Activated CD4-positive, alpha-beta T cell treated with anti-CD3 and anti-CD28 coated beads for 1 hour (primary cell): ENCODE measurements around the gene ASXL2.

Experiments
- DNase-seq: peaks from one replicate; pipeline ENCODE4 v3.0.0-alpha.2; 2020

The ASXL2 gene

DNA sequence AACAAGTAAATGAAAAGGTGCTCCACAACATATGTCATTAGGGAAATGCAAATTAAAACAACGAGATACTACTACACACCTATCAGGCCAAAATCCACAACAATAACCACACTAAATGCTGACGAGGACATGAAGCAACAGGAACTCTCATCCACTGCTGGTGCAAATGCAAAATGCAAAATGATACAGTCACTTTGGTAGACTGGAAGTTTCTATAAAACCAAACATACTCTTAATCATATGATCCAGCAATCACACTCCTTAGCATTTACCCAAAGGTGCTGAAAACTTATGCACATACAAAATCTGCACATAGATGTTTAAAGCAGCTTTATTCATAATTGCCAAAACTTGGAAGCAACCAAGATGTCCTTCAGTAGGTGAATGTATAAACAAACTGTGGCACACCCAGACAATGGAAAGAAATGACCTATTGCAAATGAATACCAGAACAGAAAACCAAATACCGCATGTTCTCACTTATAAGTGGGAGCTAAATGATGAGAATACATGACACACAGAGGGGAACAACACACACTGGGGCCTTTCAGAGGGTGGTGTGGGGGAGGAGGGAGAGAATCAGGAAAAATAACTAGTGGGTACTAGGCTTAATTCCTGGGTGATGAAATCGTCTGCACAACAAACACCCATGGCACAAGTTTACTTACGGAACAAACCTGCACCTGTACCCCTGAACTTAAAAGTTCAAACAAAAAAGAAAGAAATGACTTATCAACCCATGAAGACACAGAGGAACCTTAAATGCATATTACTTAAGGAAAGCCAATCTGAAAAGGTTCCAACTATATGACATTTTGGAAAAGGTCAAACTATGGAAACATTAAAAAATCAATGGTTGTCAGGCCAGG is 80.4 kb downstream of the ASXL2 start:
- no peak for DNase-seq

DNA sequence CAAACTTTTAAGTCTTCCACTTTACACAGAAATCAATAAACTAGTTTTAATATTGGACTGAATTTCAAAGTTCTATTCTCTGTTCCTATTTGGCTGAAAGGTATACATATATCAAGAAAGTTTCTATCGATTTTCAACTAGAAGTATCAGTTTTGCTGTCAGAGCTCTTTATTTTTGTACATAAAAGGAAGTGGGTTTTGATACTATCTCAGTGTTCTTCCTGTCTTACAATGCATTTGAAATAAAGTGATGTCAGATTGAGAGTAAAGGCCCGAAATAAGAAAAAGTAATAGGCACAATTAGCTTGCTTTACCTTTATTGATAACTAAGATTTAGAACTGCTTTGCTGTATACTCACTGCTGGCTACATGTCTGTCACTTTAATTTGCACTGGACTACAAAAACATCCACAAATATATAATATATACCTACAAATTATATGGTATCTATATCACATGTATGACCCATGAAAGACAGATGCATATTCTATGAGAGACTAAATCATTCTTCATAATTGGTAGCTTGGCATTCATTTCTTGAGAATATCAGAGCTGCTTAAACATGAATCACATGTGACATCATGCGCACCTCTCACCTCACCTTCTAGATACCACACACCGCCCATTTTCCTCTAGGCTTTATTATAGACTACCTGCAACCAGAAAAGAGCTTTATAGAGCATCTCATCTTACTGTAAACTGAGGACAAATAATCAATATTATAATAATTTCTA is 83.6 kb downstream of the ASXL2 start:
- no peak for DNase-seq

DNA sequence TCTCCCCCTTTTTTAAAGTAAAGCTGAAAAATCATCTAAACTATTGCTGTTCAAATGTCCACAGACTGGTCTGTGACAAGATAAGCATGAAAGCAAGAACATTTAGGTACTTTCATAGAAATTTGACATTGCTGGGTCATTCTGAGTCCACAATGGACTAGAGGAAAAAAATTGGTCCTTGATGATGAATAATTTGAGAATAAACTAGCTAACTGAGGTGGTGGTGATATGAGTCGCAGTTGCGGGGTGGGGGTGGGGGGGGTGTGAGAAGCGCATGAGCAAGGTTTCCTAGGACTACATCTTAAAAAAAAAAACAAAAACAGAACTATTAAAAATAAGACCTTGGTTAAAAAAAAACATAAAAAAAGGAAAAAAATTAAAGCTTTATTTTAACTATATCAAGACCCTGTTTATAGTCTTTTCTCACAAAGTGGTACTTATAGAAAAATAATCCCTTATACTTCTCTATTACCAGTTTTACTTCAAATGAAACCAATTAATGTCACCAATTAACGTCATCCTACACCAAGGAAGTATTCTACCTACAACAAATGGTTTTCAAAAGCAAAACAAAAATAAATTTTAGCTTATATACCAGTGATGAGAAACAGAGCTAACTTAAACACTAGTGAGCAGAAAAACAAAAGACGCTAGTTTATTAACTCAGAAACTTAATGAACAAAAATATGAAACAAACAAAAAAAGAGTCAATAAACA is 88.1 kb downstream of the ASXL2 start:
- DNase-seq = no peak

DNA sequence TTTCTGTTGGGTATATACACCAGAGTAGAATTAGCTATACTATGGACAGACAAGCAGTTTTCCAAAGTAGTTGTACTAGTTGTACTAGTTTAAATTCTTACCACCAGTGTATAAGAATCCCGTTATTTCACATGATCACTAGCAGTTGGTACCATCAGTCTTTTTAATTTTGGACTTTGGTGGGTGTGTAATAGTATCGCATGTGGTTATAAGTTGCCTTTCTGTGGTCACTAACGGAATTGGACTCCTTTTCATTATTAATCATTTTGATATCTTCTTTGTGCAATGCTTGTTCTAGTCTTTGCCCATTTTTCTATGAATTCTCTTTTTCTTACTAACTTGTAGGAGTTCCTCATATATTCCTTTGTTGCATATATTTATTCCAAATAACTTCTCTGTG is 89.8 kb downstream of the ASXL2 start:
- no peak for DNase-seq

DNA sequence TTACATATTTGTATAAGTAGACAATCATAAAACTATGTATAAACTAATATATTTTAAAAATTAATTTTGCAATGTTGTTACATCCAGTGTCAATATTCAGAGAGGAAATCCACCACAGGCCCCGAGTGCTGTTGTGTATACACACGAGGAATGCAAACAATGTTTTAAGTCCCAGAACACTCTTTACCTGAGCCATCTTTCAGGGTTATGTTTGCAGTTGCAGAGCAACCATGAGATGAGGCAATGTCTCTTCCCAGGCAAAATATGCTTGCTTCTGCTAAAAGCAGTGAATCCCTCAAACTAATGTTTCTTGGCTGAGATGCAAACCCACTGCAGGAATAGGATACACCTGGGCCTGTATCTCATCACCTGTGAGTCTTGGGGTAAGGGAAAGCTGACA is 91.3 kb downstream of the ASXL2 start:
- no peak for DNase-seq

DNA sequence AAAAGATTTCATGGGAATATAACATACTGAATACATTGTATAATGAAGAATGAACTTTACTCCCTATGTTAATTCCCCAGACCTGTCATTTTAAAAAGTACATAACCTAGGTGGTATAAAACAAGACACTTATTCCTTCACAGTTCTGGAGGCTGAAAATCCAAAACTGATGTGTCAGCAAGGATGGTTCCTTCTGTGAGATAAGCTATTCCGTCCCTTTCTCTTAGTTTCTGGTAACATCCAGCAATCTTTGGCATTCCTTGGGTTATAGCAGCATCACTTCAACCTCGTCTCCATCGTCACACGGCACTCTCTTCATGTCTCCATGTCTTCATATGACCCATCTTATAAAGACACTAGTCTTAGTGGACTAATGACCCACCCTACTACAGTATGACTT is 93.9 kb downstream of the ASXL2 start:
- no peak for DNase-seq

DNA sequence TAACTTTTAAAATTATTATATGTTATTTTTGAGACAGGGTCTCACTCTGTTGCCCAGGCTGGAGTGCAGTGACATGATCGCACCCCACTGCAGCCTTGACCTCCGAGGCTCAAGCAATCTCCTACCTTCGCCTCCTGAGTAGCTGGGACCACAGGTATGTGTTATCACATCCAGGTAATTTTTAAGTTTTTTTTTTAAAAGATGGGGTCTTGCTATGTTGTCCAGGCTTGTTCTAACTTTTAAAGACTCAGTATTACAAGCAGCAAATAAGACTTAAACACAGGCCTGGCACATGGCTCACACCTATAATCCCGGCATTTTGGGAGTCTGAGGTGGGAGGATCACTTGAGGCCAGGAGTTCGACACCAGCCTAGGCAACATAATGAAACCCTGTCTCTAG is 101.2 kb downstream of the ASXL2 start:
- no peak for DNase-seq

DNA sequence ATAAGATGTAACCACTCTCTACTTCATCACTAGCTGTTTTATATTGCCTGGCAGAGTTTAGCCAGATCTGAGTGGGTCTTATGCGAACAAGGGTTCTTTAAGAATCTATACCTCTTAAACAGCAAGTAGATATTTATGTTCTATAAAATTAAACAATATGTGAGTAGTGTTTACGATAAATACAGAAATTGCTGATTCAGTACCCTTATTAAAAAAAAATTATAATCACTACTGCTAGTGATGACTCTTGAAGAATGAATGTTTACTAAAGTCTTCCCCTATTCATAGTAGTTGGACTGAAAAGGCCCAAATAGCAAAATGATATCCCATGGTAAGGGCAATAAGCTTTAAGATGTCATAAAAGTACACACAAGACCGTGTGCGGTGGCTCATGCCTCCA is 106.2 kb downstream of the ASXL2 start:
- DNase-seq = no peak

DNA sequence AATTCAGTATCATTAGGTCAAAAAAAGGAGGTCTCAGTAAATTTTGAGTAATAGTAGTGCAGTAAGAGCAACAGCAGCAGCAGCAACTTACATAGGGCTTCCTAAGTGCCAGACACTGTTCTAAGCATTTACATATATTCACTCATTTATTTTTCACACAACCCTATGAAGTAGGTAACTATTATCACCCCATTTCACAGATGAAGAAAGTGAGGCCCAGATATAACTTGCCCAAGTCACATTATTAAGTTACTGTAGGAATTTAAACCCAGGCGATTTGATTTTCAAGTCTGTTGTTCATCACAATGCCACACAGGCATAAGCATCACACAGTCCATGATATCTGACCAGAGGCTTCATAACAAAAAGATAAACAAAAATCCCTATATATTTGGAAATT is 114.7 kb downstream of the ASXL2 start:
- no peak for DNase-seq

DNA sequence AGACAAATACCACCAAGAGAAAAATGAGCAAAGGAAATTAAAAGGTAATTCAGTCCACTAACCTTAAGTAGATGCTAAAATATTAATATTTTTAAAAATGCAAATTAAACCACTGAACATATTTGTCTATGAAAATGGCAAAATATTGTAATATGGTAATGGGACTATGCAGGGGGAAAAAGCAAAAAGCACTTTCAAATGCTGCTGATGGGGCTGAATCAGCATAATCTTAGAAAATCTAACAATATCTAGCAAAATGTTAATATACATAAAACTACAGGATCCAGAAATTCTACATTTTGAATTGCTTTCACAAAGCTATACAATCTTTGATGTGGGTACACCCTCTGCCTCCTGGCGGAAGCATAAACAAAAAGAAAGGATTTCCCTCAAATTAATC is 118.0 kb downstream of the ASXL2 start:
- DNase-seq = no peak

DNA sequence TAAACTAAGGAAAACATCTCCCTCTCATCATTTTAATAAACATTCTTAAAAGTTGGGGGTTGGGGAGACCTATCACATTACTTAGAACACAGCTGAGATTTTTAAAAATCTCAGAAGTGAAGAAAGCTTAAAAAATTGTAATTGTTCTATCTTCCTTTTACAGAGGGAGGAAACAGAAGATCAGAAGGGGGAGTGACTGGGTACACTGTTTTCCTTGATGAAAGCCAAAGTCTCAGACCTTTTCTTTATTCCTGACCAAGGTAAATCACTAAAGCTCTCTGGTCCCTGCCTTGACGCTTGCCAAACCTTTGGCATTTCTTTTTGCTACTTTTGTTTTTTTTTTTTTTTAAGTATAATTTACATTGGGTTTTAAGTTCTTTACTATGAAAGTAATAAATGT is 119.9 kb downstream of the ASXL2 start:
- no peak for DNase-seq

DNA sequence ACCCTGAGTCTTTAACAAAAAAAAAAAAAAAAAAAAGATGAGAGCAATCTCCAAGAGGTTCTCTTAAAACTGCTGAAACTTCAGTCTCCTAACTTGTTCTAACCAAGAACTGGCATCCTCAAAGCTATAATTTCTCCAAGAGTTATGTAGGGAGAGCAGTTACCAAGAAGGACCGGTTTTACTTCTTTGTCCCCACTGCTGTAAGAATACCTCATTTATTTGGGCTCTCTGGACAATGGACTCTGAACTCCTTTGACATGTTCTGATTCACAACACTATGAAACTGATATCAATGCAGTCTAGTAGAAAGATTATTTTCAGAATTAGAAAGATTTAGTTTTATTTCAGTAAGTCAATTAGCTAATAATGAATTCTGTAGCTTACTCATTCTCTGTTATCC is 120.4 kb downstream of the ASXL2 start:
- DNase-seq = no peak

DNA sequence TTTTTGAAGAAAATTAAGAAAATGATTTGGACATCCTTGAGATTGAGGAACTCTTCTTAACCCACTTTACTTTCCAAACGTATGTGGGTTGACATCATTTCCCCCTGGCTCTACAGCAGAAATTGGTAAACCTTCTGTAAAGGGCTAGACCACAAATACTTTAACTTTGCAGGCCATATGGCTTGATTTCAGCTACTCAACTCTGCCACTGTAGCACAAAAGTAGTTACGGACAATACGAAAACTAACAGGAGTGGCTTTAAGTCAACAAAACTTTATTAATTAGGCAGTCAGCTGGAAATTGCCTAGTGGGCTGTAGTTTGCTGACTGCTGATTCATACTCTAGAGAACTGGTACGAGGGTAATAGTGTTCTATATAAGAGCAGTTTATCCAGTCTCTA is 121.8 kb downstream of the ASXL2 start:
- DNase-seq = no peak

DNA sequence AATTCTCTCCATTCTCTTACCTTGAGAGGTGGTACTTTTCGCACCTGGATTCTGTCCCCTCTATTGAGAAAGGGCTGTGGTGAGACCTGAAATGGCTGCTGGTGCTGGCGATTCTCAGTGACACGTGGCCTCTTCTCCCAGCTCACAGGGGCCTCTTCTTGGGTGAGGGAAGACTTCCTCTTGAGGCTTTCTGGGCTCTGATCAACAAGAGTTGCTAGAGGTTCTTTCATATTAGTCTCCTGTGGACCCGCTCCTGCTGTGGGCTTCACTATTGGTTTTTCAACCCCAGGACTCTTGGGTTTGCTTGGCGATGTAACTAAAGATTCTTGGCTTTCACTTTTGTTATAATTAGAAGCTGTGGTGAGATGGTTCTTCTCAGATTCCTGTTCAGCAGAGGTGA is 128.6 kb downstream of the ASXL2 start:
- no peak for DNase-seq

DNA sequence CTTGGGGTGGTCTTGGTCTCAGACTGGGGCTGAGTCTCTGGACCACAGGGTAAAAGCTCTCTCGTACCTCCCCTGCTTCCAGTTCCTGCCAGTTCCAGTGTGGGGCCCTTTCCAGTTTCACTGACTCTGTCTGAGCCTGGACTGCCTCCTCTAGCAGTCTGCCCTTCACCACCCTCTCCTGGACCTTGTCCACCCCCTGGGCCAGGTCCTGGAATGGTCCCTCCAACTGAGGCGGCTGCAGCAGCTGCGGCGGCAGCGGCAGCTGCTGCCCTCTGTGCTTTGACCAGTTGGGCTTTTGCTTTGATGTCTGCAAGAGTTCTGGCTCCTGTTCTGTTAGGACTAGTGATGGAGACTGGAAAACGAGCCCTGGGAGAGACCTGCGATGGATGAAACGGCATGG is 134.2 kb downstream of the ASXL2 start:
- no peak for DNase-seq

DNA sequence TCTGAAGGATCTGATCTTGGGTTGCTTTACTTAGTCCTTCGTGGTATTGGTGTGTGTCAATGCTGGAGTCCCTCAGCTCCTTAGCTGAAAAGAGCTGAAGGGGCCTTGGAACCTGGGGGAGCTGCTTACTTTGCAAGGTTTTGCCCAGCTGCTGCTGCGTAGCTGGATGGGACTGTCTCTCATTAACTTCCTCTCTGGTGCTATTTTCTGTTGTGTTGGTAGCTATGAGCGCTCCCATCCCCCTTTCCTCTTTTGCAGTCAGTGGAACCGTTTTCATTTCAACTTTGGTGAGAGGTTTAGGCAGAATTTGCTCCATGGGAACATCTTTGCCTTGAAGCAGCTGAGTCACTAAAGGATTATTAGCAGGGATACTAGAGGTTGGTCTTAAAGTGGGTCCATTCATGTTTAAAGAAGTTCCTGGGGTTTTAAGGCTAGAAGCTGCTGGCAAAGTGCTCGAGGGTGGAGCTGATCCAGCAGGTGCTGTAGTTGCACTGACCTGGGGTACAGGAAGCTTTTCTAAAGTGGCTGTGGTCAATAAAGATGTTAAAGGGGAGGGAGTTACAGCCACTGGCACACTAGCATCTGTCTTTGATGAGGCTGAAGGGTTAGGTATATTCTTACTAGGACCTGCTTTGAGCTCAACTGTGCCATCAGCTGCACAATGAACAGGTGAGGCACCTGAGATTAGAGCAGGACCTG is 135.0 kb downstream of the ASXL2 start:
- DNase-seq = no peak

DNA sequence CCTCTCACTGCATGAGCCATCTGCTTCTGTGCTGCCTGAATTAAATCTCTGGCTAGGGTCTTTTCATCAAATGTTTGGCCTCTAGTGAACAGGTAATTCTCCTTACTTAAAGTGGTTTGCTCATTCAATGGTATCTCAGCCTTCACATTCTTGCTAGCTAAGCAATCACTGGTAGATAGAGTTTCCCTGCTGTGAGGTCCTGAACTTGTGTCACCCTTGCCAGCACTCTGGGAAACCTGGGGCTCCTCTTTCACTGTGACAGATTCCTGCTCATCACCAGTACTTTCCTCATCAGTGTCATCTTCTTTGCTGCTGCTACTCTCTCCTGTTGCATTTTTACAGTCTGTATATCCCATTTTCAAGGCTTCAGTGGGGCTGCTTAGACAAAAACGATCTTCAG is 135.8 kb downstream of the ASXL2 start:
- DNase-seq = no peak

DNA sequence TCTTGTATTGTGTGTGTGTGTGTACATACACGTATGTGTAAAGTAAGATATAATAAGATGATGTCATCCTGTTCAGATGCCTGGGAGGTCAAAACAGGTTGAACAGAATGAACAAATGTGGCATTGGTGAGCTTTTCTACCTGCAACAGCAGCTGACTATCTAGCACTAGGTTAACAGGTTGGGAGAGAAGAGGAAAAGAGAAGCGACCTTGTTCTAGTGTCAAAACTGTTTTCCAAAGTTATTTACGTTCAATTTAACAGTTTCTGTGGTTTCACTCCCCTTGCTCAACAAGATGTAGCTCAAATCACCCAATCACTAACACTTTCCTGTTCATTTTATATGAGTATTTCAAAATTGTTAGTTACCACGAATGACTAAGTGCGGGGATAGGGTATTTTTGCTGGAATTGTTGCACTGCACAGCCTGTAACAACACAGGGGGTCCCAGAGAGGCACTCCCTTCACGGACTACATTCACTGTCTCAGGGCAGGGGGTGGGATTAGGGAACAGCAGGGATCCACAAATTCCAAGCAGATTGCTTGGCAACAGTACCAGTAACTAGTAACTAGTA is 137.4 kb downstream of the ASXL2 start:
- no peak for DNase-seq

DNA sequence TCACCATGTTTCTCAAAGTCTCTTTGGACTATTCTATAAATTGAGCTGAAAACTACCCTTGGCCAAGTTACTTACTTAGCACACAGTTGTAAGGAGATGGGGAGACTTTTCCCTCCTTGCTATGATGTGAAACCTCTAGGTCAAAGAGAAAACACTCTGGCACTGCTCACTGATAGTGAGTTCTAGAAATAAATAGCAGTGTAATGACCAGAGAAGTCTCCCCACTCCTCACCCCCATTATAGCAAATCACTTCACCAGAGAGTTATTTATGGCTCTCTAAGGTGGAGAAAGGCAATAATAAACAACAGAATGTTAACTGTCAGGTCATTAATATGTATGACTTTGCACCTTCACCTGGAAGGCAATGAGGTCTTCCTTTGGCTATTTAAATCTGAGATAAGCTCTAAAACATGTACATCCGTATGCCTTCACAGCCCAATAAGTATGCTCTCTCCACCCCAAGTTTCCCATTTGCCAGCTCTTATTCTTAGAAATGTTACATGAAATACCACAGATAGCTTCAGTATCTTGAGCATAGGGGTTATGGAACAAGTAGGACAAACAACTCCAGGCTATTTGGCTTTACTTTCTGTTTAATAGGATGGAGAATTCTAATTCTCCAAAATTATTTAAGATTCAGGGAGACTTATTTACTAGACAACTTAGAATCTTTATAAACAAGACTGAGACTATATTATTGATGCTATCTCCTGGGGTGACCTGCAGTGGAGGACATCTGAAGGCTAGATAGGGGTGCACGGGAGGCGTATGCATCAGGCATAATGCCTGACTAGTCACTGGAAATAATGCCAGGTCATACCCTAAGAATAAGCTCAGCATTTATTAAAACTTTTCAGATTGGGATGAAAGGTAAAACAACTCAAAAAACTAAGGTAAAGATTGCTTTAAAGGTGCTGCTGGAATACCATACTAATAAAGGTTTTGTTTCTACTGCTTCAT is 139.6 kb downstream of the ASXL2 start:
- no peak for DNase-seq

DNA sequence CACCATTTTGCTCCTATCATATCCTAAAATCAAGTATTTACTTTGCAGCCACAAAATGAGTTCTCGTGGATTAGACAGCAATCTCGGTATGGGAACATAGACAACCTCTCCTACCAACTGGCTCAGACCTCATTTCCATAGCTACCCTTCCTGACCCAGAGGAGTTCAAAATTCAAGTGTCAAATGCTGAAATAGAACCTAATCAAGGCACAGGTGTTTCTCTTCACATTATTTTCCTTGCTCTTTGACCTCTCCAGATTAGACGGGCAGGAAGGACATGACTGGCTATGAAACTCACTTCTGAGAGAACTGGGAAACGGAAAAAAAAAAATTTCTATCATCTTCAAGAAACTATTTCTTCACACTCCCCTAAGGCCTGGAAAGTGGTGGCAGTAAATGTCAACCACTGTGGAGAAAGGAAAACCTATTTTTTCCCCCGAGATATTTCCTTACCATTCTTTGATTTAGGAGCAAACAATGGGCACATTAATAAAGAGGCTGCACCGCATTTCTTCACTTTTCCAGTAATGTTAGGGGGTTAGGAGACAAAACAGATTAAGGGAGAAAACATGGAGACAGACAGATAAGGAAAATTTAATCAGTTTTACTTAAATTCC is 141.3 kb downstream of the ASXL2 start:
- DNase-seq = no peak

DNA sequence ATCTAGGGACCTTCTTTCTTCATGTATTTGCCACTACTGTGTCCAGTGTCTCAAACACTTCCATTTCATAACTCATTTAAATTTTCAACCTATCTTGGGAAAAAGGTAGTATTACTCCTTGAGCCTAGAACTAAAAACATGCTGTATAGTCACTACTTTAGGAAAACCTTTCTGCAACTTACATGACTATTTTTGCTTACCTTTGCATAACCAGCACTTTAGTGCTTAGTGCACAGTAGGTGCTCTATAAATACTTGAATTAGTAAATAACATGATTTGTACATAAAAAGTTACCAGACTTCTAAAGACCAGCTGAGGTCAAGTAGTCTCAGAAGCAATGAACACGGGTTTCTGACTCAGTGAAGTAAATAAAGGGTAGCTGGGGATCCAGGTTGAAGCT is 142.5 kb downstream of the ASXL2 start:
- DNase-seq = no peak
